ENCODE measurements around the gene KLHL15. TPM values are rescaled to one million over a fixed set of nuclear protein-coding genes. Genes with fewer than 3 reads are reported as not detected.

Gene KLHL15
- total and polyA plus RNA-seq, 2 donors from 2014 or later = 2.2 to 7.2 TPM

DNA sequence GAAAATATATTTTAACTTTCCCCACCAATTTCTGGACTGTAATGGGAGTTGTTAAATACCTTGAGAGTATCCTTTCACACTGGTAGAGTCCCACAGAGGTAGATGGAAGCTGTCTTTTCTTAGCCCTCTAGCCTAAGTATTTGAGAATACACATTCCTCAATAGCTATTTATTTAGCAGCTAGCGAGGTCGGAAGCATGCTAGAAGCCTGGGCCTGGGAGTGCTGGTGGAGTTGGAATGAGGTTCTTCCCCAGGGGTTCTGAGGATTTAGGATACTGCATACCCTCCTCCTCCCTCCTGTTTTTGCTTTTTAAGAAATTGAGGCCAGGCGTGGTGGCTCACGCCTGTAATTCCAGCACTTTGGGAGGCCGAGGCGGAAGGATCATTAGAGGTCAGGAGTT lies 999 bp upstream of the KLHL15 start:
- TF ChIP-seq, protein P1, sequence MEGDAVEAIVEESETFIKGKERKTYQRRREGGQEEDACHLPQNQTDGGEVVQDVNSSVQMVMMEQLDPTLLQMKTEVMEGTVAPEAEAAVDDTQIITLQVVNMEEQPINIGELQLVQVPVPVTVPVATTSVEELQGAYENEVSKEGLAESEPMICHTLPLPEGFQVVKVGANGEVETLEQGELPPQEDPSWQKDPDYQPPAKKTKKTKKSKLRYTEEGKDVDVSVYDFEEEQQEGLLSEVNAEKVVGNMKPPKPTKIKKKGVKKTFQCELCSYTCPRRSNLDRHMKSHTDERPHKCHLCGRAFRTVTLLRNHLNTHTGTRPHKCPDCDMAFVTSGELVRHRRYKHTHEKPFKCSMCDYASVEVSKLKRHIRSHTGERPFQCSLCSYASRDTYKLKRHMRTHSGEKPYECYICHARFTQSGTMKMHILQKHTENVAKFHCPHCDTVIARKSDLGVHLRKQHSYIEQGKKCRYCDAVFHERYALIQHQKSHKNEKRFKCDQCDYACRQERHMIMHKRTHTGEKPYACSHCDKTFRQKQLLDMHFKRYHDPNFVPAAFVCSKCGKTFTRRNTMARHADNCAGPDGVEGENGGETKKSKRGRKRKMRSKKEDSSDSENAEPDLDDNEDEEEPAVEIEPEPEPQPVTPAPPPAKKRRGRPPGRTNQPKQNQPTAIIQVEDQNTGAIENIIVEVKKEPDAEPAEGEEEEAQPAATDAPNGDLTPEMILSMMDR (IDR thresholded peaks at IDR 0.05; ENCODE audit: borderline replicate concordance, extremely low read depth, insufficient read depth) = no peak
- Histone ChIP-seq H3K36me3 (ENCODE audit: control insufficient read depth in 2 of 3, insufficient read depth in 3 of 3, low read length in 3 of 3) (no peaks in the 10 kb centered on the region), H3K27me3 (ENCODE audit: control insufficient read depth, insufficient read depth, low read length) (peaks cover 5% of the 10 kb centered on the region), H3K9me3 (ENCODE audit: control insufficient read depth in 2 of 3, insufficient read depth in 1 of 3, low read length in 3 of 3) (no peaks in the 10 kb centered on the region), H3K9ac (ENCODE audit: low read length in 3 of 3) (no peak overlapping the region), H3K4me1 (ENCODE audit: control insufficient read depth in 2 of 3, insufficient read depth in 2 of 3, low read depth in 1 of 3, low read length in 3 of 3) (no peaks in the 10 kb centered on the region), H3K27ac (ENCODE audit: low read depth in 2 of 2, low read length in 2 of 2) (no peak overlapping the region), H3K4me3 (ENCODE audit: low read length in 3 of 3) (no peak overlapping the region)
- no peak for FAIRE-seq
- DNase-seq = no peak
- intact Hi-C loops (cut with DNase I) = no loop called here

DNA sequence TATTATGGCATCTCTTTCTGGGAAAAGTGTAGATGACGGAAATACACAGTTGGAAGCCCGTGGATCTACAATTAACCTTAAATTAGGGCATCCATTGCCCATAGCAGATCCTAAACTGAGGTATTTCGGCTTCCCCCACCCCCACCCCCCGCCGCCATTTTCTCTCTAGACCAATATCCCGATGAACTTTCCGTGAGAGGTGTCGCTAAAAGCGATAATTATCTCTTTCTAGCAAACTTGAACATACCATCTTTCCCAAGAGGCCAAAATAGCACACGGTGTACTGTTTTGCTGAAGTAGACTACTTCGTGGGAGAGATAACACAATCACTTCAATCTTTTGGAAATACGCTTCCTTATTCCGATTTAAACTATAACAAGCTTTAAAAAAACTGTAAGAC lies 554 bp downstream of the KLHL15 start:
- intact Hi-C loops (cut with DNase I) = no loop called here
- FAIRE-seq (no peak), DNase-seq (peak in 3 of 5 donors; percentile 12 to 56 (median 36))
- peaks cover 5% of the 10 kb centered on the region for H3K27me3 ChIP-seq (ENCODE audit: control insufficient read depth, insufficient read depth, low read length)
- TF ChIP-seq, protein P1 (IDR thresholded peaks at IDR 0.05; ENCODE audit: borderline replicate concordance, extremely low read depth, insufficient read depth) = no peak
- no peaks in the 10 kb centered on the region for H3K9me3 ChIP-seq (ENCODE audit: control insufficient read depth in 2 of 3, insufficient read depth in 1 of 3, low read length in 3 of 3)
- no peaks in the 10 kb centered on the region for H3K4me1 ChIP-seq (ENCODE audit: control insufficient read depth in 2 of 3, insufficient read depth in 2 of 3, low read depth in 1 of 3, low read length in 3 of 3)
- peak overlapping the region; percentile 78 to 85 (median 84) for H3K4me3 ChIP-seq (ENCODE audit: low read length in 3 of 3)
- H3K9ac ChIP-seq (ENCODE audit: low read length in 3 of 3) = peak overlapping the region in 2 of 3 donors; percentile 73 to 79
- peak overlapping the region in 1 of 2 donors; percentile 95 for H3K27ac ChIP-seq (ENCODE audit: low read depth in 2 of 2, low read length in 2 of 2)
- H3K36me3 ChIP-seq (ENCODE audit: control insufficient read depth in 2 of 3, insufficient read depth in 3 of 3, low read length in 3 of 3) = no peaks in the 10 kb centered on the region

DNA sequence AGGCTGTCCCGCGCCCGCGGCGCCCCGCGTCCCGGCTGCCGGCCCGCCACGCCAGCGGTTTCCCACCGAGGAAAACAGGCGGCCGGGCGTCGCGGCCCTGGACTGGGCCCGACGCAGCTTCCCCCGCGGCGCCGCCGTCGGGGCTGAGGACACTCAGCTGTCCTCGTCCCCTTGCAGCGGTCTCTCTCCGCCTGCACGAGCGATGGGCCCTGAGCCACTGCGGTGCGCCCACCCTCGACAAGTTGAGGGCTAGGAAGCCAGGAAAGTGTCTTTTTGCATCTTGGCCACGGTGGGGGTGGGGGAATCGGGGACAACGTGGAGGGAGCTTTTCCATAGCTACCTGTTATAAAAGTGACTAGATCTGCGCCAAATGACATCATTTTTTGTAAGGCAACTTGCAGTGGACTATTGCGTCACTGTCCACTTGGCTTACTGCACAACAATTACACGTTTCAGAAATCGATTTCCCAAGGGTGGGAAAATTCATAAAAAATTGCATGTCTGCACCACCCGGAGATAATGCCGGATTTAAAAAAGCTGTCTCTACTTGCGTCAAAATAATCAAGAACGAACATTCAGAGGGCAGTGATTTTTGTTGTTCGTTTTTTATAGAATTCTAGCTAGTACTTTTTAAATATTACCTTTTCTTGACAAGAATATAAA lies 1.1 kb downstream of the KLHL15 start:
- Histone ChIP-seq H3K9ac (ENCODE audit: low read length in 3 of 3) (peak overlapping the region; percentile 73 to 79 (median 73)), H3K36me3 (ENCODE audit: control insufficient read depth in 2 of 3, insufficient read depth in 3 of 3, low read length in 3 of 3) (no peaks in the 10 kb centered on the region), H3K4me3 (ENCODE audit: low read length in 3 of 3) (peak overlapping the region; percentile 78 to 85 (median 84)), H3K9me3 (ENCODE audit: control insufficient read depth in 2 of 3, insufficient read depth in 1 of 3, low read length in 3 of 3) (no peaks in the 10 kb centered on the region), H3K27ac (ENCODE audit: low read depth in 2 of 2, low read length in 2 of 2) (peak overlapping the region; percentile 89 to 95), H3K4me1 (ENCODE audit: control insufficient read depth in 2 of 3, insufficient read depth in 2 of 3, low read depth in 1 of 3, low read length in 3 of 3) (no peaks in the 10 kb centered on the region), H3K27me3 (ENCODE audit: control insufficient read depth, insufficient read depth, low read length) (peaks cover 5% of the 10 kb centered on the region)
- FAIRE-seq (peak; percentile 55), DNase-seq (peak in 3 of 5 donors; percentile 57 to 83 (median 61))
- intact Hi-C loops (cut with DNase I) = no loop called here
- TF ChIP-seq, protein P1 (IDR thresholded peaks at IDR 0.05; ENCODE audit: borderline replicate concordance, extremely low read depth, insufficient read depth) = no peak

Data from kidney (tissue), 14 donors.